Measurements from ENCODE around the gene RAB11FIP5.
A peak's percentile ranks its signal among the peaks of the same experiment; 100 is the strongest.
"Not testable (repeated sequence)": the region's sequence is repeated elsewhere in the genome, so short reads cannot be mapped to it uniquely, and the experiment has no call there.

Gene RAB11FIP5

DNA sequence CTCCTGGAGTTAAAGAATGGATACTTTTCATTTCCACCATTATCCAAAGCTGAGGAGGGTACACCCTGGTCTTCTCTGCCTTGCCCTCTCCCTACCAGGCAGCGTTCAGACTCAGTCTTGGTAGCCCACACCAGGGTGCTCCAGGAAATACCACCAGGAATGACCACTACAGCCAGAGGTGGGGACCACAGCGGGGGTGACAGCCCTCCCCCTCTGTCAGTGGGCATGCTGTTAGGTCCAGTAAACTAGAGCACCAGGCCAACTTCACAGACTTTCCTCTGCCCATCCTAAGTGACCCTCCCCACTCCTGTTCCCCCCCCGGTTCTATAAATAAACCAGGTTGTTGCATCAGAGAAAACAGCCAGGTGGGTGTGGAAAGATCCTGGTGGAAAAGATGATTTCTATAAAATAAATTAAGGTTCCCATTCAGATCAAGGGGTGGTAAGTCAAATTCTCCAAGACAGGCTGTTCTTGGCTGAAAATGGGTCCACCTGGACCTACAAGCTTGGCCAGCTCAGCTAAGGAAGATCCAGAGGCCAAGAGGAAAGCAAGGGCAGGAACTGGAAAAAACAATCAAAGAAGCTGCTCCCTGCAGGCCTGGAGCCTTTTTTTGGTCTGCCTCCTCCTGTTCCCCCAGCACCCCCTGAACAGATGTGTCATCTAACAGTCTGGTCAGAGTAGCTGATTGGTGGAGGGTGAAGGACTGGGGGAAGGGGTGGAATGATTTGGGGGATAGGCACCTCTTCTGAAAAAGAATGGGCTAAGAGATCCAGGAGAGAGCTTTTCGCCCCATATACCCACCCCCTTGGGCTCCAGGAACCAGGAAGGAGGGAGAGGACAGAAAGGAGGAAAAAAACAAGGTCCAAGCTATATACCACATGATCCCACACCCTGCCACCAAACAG, 2.3 kb downstream of the RAB11FIP5 start:
- no peak for DNase-seq (ENCODE audit: low read depth)

GRCh38 chr2:73109431-73110167, 3.1 kb downstream of the RAB11FIP5 start:
- DNase-seq (ENCODE audit: low read depth): no peak

DNA sequence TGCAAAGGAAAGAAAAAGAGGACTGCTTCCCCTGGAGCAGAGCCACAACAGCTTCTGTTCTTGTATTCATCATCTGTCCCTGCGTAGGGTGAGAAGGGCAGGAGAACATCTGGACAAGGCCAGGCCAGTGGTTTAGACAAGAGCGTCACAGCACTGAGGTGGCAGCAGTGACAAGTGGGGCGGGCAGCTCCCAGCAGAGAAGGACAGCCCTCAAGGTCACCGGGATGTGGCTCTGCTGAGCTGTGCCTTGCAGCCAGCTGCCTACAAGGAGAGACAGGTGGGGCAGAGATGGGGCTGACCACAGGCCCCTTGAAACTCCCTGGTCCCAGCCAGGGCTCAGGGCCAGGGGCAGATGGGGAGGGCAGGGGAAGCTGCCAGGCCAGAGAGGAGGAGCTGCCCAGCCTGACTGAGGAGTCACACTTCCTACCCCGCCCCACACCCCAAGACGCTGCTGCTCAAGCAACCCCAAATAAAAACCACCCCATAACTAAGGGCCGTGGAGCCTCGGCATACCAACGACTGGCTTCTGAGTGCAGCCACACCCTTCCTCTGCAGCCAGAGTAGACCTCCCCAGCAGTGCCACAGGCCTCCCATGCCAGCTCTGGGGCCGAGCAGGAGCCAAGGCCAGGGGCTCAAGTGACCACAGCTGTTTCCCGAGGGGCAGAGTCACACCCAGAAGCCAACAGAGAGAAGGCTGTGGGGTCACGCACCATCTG, 5.4 kb downstream of the RAB11FIP5 start:
- DNase-seq (ENCODE audit: low read depth): no peak

GRCh38 chr2:73106791-73107190, 6.0 kb downstream of the RAB11FIP5 start:
- no peak for DNase-seq (ENCODE audit: low read depth)

DNA sequence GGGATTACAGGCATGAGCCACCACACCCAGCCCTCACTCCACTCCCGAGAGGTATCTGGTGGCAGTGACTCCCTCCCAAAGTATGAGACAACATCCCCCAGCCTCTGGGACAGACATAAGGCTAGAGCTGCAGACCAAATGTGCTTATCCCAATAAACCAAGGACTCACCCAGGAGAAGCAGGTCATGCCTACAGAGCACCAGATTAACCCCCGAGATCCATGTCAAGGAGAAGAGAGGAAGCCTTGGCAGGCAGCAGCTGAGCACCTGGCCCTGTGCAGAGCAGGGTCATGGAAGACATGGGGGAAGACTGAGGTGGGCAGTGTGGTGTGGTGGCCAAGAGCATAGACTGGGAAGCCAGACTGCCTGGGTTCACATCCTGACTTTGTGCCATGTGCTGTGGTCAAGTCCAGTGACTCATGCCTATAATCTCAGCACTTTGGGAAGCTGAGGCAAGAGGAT, 7.2 kb downstream of the RAB11FIP5 start:
- no peak for DNase-seq (ENCODE audit: low read depth)

DNA sequence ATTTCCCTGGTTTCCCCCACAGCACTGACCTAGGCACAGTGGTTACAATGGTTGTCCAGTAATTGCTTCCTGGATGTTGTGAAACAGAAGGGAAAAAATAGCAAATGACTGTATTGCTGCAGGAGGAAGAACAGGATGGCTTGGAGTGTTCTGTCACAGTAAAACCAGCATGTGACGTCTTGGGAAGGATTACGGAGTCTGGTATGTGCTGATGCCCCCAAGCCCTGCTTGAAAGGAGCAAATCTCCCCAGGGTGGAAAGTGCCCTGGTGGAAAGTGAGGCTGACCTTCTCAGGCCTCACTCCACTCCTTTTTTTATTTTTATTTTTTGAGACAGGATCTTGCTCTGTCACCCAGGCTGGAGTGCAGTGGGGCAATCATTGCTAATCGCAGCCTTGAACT, 7.8 kb downstream of the RAB11FIP5 start:
- DNase-seq (ENCODE audit: low read depth): no peak

DNA sequence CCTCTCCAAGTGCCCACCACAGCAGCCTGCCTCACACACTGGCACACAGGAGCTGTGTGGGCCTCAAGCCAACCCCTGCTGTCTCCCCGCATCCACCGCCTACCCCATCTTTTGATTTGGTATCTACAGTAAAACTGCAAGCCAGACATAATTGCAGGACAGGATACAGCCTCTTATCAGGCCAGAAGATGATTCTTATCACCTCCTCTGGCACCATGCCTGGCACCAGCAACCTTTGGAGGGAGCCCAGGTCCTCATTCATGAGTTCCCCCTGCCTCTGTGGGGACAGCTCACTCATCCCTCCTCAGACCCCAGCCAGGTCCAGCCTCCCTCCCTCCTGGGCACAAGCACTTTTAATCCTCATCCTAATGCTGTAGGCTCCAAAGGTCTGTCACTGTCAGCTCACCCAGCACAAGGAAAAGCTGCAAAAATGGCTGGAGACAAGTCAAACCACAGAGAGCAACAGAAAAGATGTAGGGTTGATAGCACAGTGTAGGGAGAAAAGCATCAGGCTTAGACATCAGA, 9.7 kb downstream of the RAB11FIP5 start:
- no peak for DNase-seq (ENCODE audit: low read depth)

GRCh38 chr2:73101626-73102256, 11.0 kb downstream of the RAB11FIP5 start:
- DNase-seq (ENCODE audit: low read depth): no peak

DNA sequence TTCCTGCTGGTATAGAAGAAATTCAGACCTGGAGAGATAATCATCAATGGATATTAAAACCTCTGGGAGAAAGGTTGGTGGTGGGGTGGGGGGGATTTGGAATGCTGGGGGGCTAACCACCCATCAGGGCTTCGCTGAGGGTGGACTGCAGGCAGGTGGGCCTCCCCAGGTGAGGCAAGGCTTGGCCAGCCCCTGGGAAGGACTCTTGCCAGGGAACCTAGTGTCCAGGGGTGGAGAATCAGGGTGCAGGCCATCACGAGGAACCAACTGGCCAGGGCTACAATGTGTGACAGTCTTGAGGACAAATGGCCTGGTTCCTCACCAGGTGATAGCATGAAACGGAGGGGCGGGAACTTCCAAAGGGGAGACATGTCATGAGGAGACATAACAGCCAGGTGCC, 11.8 kb downstream of the RAB11FIP5 start:
- DNase-seq (ENCODE audit: low read depth): no peak

- DNase-seq (ENCODE audit: low read depth): no peak
Observed at GRCh38 chr2:73099486-73099885, 13.3 kb downstream of the RAB11FIP5 start.

DNA sequence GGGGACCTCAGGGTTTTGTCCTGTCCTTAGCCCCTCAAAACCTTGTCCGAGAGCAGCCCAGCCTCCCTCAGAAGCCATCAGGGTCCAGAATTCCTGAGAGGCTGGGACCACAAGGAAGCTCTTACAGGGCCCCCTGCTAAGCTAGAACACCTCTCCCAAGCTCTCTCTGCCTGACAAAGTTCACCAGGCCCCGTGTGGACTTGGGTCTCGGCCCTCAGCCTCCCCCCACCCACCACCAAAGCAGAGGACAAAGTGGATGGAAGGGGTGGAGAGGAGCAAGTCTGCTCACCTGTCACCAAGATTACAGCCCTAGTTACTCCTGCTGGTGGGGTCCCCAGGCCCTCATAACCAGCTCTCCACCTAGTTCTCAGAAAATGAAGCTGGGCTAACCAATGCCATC, 16.8 kb downstream of the RAB11FIP5 start:
- no peak for DNase-seq (ENCODE audit: low read depth)

DNA sequence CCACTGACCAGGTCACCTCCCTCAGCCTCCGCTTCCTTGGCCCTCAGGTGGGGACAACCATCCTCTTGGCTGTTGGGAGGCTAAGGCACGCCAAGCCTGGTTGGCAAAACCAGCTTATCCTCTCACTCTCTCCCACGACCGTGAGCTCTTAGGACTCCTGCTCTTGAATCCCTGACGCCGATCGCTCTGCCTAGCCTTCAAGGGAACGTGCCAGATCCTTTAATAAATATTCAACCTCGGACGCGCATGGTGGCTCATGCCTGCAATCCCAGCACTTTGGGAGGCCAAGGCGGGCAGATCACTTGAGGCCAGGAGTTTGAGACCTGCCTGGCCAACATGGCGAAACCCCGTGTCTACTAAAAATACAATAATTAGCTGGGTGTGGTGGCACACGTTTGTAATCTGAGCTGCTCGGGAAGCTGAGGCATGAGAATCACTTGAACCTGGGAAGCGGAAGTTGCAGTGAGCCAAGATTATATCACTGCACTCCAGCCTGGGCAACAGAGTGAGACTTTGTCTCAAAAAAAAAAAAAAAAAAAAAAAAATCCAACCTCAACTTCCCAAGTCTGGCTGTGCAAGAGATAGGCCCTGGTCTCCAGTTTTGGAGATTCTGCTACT, 19.0 kb downstream of the RAB11FIP5 start:
- not testable (repeated sequence) for DNase-seq (ENCODE audit: low read depth)

GRCh38 chr2:73092146-73092783, 20.5 kb downstream of the RAB11FIP5 start:
- DNase-seq (ENCODE audit: low read depth): no peak

- no peak for DNase-seq (ENCODE audit: low read depth)
Observed at GRCh38 chr2:73091696-73092095, 21.1 kb downstream of the RAB11FIP5 start.

DNA sequence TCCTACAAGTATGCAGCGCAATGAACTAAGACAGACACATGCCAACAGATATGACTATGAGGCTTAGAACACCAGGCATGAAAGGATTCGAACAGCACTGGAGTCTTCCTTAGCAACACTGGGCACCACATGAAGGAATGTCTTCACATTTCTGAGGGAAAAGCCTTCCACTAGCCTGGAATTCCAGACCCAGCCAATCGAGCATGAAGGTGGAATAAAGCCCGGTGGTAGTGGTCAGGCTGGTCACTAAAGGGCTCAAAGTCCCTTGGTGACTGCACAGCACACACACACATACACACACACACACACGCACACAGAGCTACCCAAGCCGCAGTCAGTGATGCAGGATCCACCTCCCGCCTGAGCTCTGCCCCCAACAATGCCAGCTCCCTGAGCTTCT, 21.6 kb downstream of the RAB11FIP5 start:
- no peak for DNase-seq (ENCODE audit: low read depth)

- DNase-seq (ENCODE audit: low read depth): no peak
Observed at GRCh38 chr2:73089270-73090030, 23.3 kb downstream of the RAB11FIP5 start.

DNA sequence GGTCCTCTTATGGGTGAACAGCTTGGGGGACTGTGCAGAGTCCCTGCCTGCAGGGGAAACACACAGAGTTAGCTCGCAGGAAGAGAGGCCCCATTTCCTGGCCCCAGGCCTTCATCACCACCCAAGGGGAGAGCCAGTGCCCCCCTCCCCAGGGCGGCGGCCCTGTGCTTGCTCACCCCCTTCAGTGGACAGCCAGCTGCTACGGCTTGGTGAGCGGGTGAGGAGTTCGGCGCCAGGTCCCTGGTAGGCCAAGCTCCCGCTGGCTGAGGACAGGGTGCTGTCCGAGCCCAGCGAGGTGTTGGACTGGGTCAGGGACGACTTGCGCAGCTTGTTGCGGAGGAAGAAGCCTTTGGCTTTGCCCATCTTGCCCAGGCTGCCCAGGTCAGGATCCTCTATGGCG, 24.0 kb downstream of the RAB11FIP5 start:
- DNase-seq (ENCODE audit: low read depth): no peak

DNA sequence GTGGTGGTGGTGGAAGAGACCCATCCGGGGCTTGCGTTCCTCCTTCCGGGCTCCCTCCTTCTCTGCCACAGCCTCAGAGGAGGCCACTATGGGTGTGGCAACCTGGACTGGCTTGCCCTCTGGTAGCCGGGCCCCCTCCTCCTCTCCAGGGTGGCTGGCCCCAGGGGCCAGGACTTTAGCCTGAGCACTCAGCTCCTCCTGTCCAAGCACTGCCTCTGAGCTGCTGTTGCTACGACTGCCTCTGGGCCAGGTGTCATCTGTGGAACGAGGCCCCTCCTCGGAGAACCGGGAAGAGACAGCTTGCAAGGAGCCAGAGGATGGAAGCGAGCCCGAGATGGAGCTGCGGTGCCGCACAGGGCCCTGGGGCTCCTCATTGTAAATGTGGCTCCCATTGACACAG, 24.5 kb downstream of the RAB11FIP5 start:
- no peak for DNase-seq (ENCODE audit: low read depth)

DNA sequence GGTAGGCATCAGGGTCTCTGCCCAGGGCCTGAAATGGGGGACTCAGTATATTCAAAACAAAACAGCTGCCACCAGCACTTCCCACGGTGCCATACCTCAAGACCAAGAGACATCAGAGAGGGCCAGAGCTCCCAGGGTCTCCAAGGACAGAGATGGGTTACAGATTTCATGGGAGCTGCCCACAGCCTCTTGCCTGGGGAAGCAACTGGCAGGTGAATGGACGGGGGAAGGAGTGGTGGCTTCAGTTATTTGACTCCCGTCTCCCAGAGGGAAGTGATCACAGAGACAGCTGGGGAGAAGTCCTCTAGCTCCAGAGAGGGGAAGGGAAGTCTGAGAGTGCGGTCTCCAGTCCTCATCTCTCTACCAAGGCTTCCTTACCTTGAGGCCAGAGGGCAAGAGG, 25.4 kb downstream of the RAB11FIP5 start:
- no peak for DNase-seq (ENCODE audit: low read depth)

- DNase-seq (ENCODE audit: low read depth): peak; percentile 55
Observed at GRCh38 chr2:73085691-73086090, 27.1 kb downstream of the RAB11FIP5 start.

All from activated T-helper 1 cell treated with Interleukin-2 at 50 U/mL for 16 hours (primary cell).